PFSK-1 (cell line): ENCODE data around the gene ZFPM1.

ENCODE experiments used
- FOXP2 ChIP-seq: optimal IDR thresholded peaks from 2 replicates; pipeline ENCODE3; 2011; ENCODE audit warnings: borderline replicate concordance, control low read depth, inconsistent platforms; ENCODE audit not compliant: insufficient read depth; ENCODE audit errors: extremely low read length, extremely low read depth
- POLR2AphosphoS5 ChIP-seq: IDR thresholded peaks from 2 replicates; pipeline ENCODE4 v1.6.1; 2012; ENCODE audit warnings: low read depth, mild to moderate bottlenecking, control low read depth, low read length, moderate library complexity
- SIN3A ChIP-seq: IDR thresholded peaks from 2 replicates; pipeline ENCODE4 v1.6.1; 2012; ENCODE audit warnings: mild to moderate bottlenecking, low read length, moderate library complexity, borderline replicate concordance; ENCODE audit not compliant: insufficient read depth
- TAF1 ChIP-seq: IDR thresholded peaks from 2 replicates; pipeline ENCODE4 v1.6.1; 2012; ENCODE audit warnings: low read length, control low read depth, borderline replicate concordance; ENCODE audit not compliant: insufficient read depth
- TF ChIP-seq, protein P1 (sequence below), 2 experiments: IDR thresholded peaks; 2 replicates each; pipeline versions ENCODE4 v1.6.1 to v1.8.0; 2011 to 2012; ENCODE audit warnings: low read depth in 2 of 2, low read length in 2 of 2, control low read depth in 1 of 2, inconsistent platforms in 1 of 2, mild to moderate bottlenecking in 1 of 2, moderate library complexity in 1 of 2; ENCODE audit not compliant: insufficient read depth in 1 of 2

Gene ZFPM1

GRCh38 chr16:88535857-88536222 is 82.8 kb downstream of the ZFPM1 start:
- TF ChIP-seq SIN3A (no peak), TAF1 (no peak), POLR2AphosphoS5 (no peak), FOXP2 (no peak)
- TF ChIP-seq, protein P1, sequence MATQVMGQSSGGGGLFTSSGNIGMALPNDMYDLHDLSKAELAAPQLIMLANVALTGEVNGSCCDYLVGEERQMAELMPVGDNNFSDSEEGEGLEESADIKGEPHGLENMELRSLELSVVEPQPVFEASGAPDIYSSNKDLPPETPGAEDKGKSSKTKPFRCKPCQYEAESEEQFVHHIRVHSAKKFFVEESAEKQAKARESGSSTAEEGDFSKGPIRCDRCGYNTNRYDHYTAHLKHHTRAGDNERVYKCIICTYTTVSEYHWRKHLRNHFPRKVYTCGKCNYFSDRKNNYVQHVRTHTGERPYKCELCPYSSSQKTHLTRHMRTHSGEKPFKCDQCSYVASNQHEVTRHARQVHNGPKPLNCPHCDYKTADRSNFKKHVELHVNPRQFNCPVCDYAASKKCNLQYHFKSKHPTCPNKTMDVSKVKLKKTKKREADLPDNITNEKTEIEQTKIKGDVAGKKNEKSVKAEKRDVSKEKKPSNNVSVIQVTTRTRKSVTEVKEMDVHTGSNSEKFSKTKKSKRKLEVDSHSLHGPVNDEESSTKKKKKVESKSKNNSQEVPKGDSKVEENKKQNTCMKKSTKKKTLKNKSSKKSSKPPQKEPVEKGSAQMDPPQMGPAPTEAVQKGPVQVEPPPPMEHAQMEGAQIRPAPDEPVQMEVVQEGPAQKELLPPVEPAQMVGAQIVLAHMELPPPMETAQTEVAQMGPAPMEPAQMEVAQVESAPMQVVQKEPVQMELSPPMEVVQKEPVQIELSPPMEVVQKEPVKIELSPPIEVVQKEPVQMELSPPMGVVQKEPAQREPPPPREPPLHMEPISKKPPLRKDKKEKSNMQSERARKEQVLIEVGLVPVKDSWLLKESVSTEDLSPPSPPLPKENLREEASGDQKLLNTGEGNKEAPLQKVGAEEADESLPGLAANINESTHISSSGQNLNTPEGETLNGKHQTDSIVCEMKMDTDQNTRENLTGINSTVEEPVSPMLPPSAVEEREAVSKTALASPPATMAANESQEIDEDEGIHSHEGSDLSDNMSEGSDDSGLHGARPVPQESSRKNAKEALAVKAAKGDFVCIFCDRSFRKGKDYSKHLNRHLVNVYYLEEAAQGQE (IDR thresholded peaks at IDR 0.05; ENCODE audit: insufficient read depth in 1 of 2, low read depth in 2 of 2, low read length in 2 of 2): no peak

- no peak for TF ChIP-seq FOXP2
- TF ChIP-seq POLR2AphosphoS5: no peak
- TF ChIP-seq TAF1: no peak
Measured at GRCh38 chr16:88536510-88536909, 83.4 kb downstream of the ZFPM1 start.

GRCh38 chr16:88536971-88537751 is 84.1 kb downstream of the ZFPM1 start:
- TF ChIP-seq TAF1 (no peak), POLR2AphosphoS5 (no peak), SIN3A (no peak), FOXP2 (no peak)
- TF ChIP-seq, protein P1 (IDR thresholded peaks at IDR 0.05; ENCODE audit: insufficient read depth in 1 of 2, low read depth in 2 of 2, low read length in 2 of 2): no peak

GRCh38 chr16:88537859-88538258 is 84.8 kb downstream of the ZFPM1 start:
- TF ChIP-seq POLR2AphosphoS5 (no peak), SIN3A (no peak), FOXP2 (no peak)

GRCh38 chr16:88538366-88539060 is 85.4 kb downstream of the ZFPM1 start:
- TF ChIP-seq SIN3A: no peak
- TF ChIP-seq FOXP2: no peak
- TF ChIP-seq, protein P1 (IDR thresholded peaks at IDR 0.05; ENCODE audit: insufficient read depth in 1 of 2, low read depth in 2 of 2, low read length in 2 of 2): no peak
- TF ChIP-seq TAF1: no peak
- no peak for TF ChIP-seq POLR2AphosphoS5

DNA sequence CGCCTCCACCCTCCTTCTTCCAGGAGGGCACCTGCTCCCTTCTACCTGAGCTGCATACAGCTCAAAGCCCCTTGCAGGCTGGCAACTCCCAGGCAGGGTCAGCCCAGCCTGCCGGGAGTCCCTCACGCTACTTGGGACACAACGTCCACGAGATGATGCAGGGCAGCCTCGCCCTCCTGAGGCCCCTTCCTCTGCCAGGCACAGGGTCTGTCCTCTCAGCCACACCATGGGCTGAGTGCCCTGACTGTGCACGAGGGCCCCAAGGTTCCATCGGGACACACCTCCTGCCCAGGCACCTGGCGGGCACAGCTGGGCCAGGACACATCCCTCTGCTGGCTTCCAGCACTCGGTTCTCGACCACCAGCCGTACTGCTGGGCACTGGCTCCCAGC is 86.2 kb downstream of the ZFPM1 start:
- no peak for TF ChIP-seq TAF1
- TF ChIP-seq POLR2AphosphoS5: no peak
